Measurements from ENCODE around the gene FYN. TPM values are rescaled to one million over a fixed set of nuclear protein-coding genes. Genes with fewer than 3 reads are reported as not detected.

Gene FYN
- total RNA-seq, 2 experiments from 2014 or later: 266 to 323 TPM

- Mint-ChIP-seq H3K4me1 (peaks cover 50% of the 10 kb centered on the region), H3K36me3 (peaks cover 13% of the 10 kb centered on the region), H3K27ac (peak overlapping the region; percentile 93), H3K9me3 (ENCODE audit: low read depth) (no peaks in the 10 kb centered on the region), H3K27me3 (no peaks in the 10 kb centered on the region), H3K4me3 (peak overlapping the region; percentile 90)
- no peak for ATAC-seq
- DNase-seq: peak; percentile 59
- CTCF ChIA-PET: interaction anchor here (0.7 to 1.6 kb wide), 3 partner anchors 28 to 66 kb away, joined by 3 to 7 read pairs (median 3); no protein-coding TSS in a partner anchor
Observed at GRCh38 chr6:111871725-111872400, 1.4 kb downstream of the FYN start.

GRCh38 chr6:111871207-111871606 is 2.0 kb downstream of the FYN start:
- peaks cover 17% of the 10 kb centered on the region for H3K36me3 Mint-ChIP-seq
- H3K27me3 Mint-ChIP-seq: no peaks in the 10 kb centered on the region
- CTCF ChIA-PET: interaction anchor here (0.7 to 1.6 kb wide), 4 partner anchors 27 to 65 kb away, joined by 3 to 7 read pairs (median 3); no protein-coding TSS in a partner anchor
- DNase-seq: peak; percentile 68
- ATAC-seq: peak; percentile 26
- peak overlapping the region; percentile 90 for H3K4me3 Mint-ChIP-seq
- H3K4me1 Mint-ChIP-seq: peaks cover 55% of the 10 kb centered on the region
- H3K27ac Mint-ChIP-seq: peak overlapping the region; percentile 93
- H3K9me3 Mint-ChIP-seq (ENCODE audit: low read depth): no peaks in the 10 kb centered on the region

- Mint-ChIP-seq H3K36me3 (peaks cover 17% of the 10 kb centered on the region), H3K4me3 (peak overlapping the region; percentile 90), H3K27me3 (no peaks in the 10 kb centered on the region), H3K9me3 (ENCODE audit: low read depth) (no peaks in the 10 kb centered on the region), H3K27ac (peak overlapping the region; percentile 93), H3K4me1 (peaks cover 60% of the 10 kb centered on the region)
- DNase-seq (no peak), ATAC-seq (no peak)
- CTCF ChIA-PET: interaction anchor here (0.7 to 2.5 kb wide), 8 partner anchors 20 to 157 kb away, joined by 3 to 12 read pairs (median 3); no protein-coding TSS in a partner anchor
Observed at GRCh38 chr6:111870742-111871064, 2.5 kb downstream of the FYN start.

- peaks cover 17% of the 10 kb centered on the region for H3K36me3 Mint-ChIP-seq
- H3K27ac Mint-ChIP-seq: peak overlapping the region; percentile 93
- CTCF ChIA-PET: interaction anchor here (0.6 to 2.5 kb wide), 11 partner anchors 13 to 160 kb away, joined by 3 to 12 read pairs (median 3); no protein-coding TSS in a partner anchor
- no peaks in the 10 kb centered on the region for H3K9me3 Mint-ChIP-seq (ENCODE audit: low read depth)
- H3K4me3 Mint-ChIP-seq: peak overlapping the region; percentile 90
- no peaks in the 10 kb centered on the region for H3K27me3 Mint-ChIP-seq
- H3K4me1 Mint-ChIP-seq: peaks cover 65% of the 10 kb centered on the region
- DNase-seq (no peak), ATAC-seq (no peak)
Observed at GRCh38 chr6:111870051-111870741, 3.1 kb downstream of the FYN start.

GRCh38 chr6:111866857-111867256 is 6.4 kb downstream of the FYN start:
- H3K27me3 Mint-ChIP-seq: no peaks in the 10 kb centered on the region
- DNase-seq (no peak), ATAC-seq (no peak)
- H3K36me3 Mint-ChIP-seq: peaks cover 19% of the 10 kb centered on the region
- H3K4me3 Mint-ChIP-seq: peak overlapping the region; percentile 4
- no peaks in the 10 kb centered on the region for H3K9me3 Mint-ChIP-seq (ENCODE audit: low read depth)
- peak overlapping the region; percentile 67 for H3K27ac Mint-ChIP-seq
- H3K4me1 Mint-ChIP-seq: peaks cover 85% of the 10 kb centered on the region
- CTCF ChIA-PET: interaction anchor here (1.2 kb wide), 1 partner anchor 107 kb away, joined by 4 read pairs; no protein-coding TSS in a partner anchor

GRCh38 chr6:111865909-111866546 is 7.2 kb downstream of the FYN start:
- H3K27me3 Mint-ChIP-seq: no peaks in the 10 kb centered on the region
- CTCF ChIA-PET: no interaction called here
- peak overlapping the region; percentile 55 for H3K27ac Mint-ChIP-seq
- H3K36me3 Mint-ChIP-seq: peaks cover 24% of the 10 kb centered on the region
- peaks cover 90% of the 10 kb centered on the region for H3K4me1 Mint-ChIP-seq
- DNase-seq: no peak
- H3K9me3 Mint-ChIP-seq (ENCODE audit: low read depth): no peaks in the 10 kb centered on the region
- peak overlapping the region; percentile 21 for H3K4me3 Mint-ChIP-seq
- no peak for ATAC-seq

GRCh38 chr6:111865049-111865585 is 8.1 kb downstream of the FYN start:
- CTCF ChIA-PET: interaction anchor here (0.8 to 1.6 kb wide), 4 partner anchors 8 to 62 kb away, joined by 3 to 4 read pairs (median 4); partner anchors contain the start of gene FYN
- Mint-ChIP-seq H3K36me3 (peaks cover 26% of the 10 kb centered on the region), H3K4me3 (no peak overlapping the region), H3K27me3 (no peaks in the 10 kb centered on the region), H3K9me3 (ENCODE audit: low read depth) (no peaks in the 10 kb centered on the region), H3K27ac (peak overlapping the region; percentile 55), H3K4me1 (peaks cover 92% of the 10 kb centered on the region)
- ATAC-seq (no peak), DNase-seq (no peak)

GRCh38 chr6:111864138-111865048 is 8.9 kb downstream of the FYN start:
- Mint-ChIP-seq H3K9me3 (ENCODE audit: low read depth) (no peaks in the 10 kb centered on the region), H3K36me3 (peaks cover 26% of the 10 kb centered on the region), H3K4me3 (no peak overlapping the region), H3K27ac (peak overlapping the region; percentile 32), H3K4me1 (peaks cover 91% of the 10 kb centered on the region), H3K27me3 (no peaks in the 10 kb centered on the region)
- no peak for DNase-seq
- ATAC-seq: no peak
- CTCF ChIA-PET: interaction anchor here (0.8 to 1.6 kb wide), 6 partner anchors 9 to 61 kb away, joined by 3 to 4 read pairs (median 4); partner anchors contain the start of gene FYN

GRCh38 chr6:111862741-111863140 is 10.5 kb downstream of the FYN start:
- DNase-seq (no peak), ATAC-seq (no peak)
- CTCF ChIA-PET: interaction anchor here (1.1 to 1.6 kb wide), 5 partner anchors 11 to 23 kb away, joined by 3 to 5 read pairs (median 3); partner anchors contain the start of gene FYN
- peaks cover 27% of the 10 kb centered on the region for H3K36me3 Mint-ChIP-seq
- H3K4me3 Mint-ChIP-seq: no peak overlapping the region
- H3K9me3 Mint-ChIP-seq (ENCODE audit: low read depth): no peaks in the 10 kb centered on the region
- H3K27me3 Mint-ChIP-seq: no peaks in the 10 kb centered on the region
- H3K27ac Mint-ChIP-seq: peak overlapping the region; percentile 37
- peaks cover 93% of the 10 kb centered on the region for H3K4me1 Mint-ChIP-seq

- H3K27me3 Mint-ChIP-seq: no peaks in the 10 kb centered on the region
- CTCF ChIA-PET: interaction anchor here (1.1 to 1.6 kb wide), 4 partner anchors 11 to 19 kb away, joined by 3 to 5 read pairs (median 4); partner anchors contain the start of gene FYN
- no peak for ATAC-seq
- peaks cover 93% of the 10 kb centered on the region for H3K4me1 Mint-ChIP-seq
- no peaks in the 10 kb centered on the region for H3K9me3 Mint-ChIP-seq (ENCODE audit: low read depth)
- H3K36me3 Mint-ChIP-seq: peaks cover 23% of the 10 kb centered on the region
- H3K4me3 Mint-ChIP-seq: no peak overlapping the region
- no peak for DNase-seq
- peak overlapping the region; percentile 37 for H3K27ac Mint-ChIP-seq
Observed at GRCh38 chr6:111862314-111862713, 10.9 kb downstream of the FYN start.

GRCh38 chr6:111861431-111861885 is 11.8 kb downstream of the FYN start:
- ATAC-seq: peak; percentile 43
- peaks cover 93% of the 10 kb centered on the region for H3K4me1 Mint-ChIP-seq
- no peak overlapping the region for H3K4me3 Mint-ChIP-seq
- no peak overlapping the region for H3K27ac Mint-ChIP-seq
- peaks cover 18% of the 10 kb centered on the region for H3K36me3 Mint-ChIP-seq
- DNase-seq: no peak
- CTCF ChIA-PET: interaction anchor here (0.8 to 1.6 kb wide), 5 partner anchors 10 to 131 kb away, joined by 3 to 5 read pairs (median 3); partner anchors contain the start of gene FYN
- H3K9me3 Mint-ChIP-seq (ENCODE audit: low read depth): no peaks in the 10 kb centered on the region
- H3K27me3 Mint-ChIP-seq: no peaks in the 10 kb centered on the region

- Mint-ChIP-seq H3K27me3 (no peaks in the 10 kb centered on the region), H3K4me3 (no peak overlapping the region), H3K9me3 (ENCODE audit: low read depth) (no peaks in the 10 kb centered on the region), H3K36me3 (peaks cover 22% of the 10 kb centered on the region), H3K4me1 (peaks cover 81% of the 10 kb centered on the region), H3K27ac (no peak overlapping the region)
- ATAC-seq (no peak), DNase-seq (no peak)
- CTCF ChIA-PET: interaction anchor here (1.2 to 1.6 kb wide), 3 partner anchors 12 to 55 kb away, joined by 3 read pairs; no protein-coding TSS in a partner anchor
Observed at GRCh38 chr6:111858347-111858746, 14.9 kb downstream of the FYN start.

Measured in activated CD8-positive, alpha-beta memory T cell treated with anti-CD3 and anti-CD28 coated beads, Interleukin-2, amount 10 ng/mL, durations not matched to agents 7 days and 5 days (primary cell).